NCI-H2029 treated with DMSO at 0.1 percent for 48 hours (cell line): ENCODE measurements around the gene CCNH.

Experiments used
- DNase-seq: peaks from one replicate; lab custom pipeline; 2025; lab: John Stamatoyannopoulos, UW

The CCNH gene

GRCh38 chr5:87403409-87403808 is 9.3 kb downstream of the CCNH start:
- no peak for DNase-seq

DNA sequence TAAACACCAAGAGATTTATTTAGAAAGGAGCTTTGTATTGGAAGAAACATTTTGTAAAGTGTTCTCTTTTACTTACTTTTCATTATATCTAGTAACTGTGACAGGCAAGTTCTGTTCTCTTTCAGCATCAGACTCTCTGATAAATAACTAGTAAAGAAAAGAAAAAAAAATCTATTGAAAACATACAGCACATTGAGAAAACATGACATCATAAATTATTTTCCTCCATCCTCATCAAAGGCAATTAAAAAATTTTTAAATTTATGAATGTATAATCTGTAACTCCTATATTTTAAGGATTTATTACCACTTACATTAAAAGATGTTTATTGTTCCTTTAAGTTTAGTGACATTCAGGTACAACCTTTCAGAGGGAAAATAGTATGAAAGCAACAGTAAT is 11.1 kb downstream of the CCNH start:
- DNase-seq = no peak

- DNase-seq = peak; percentile 76
These were observed 12.3 kb downstream of the CCNH start for GRCh38 chr5:87400305-87400899.

GRCh38 chr5:87399720-87400119 is 13.0 kb downstream of the CCNH start:
- no peak for DNase-seq

DNA sequence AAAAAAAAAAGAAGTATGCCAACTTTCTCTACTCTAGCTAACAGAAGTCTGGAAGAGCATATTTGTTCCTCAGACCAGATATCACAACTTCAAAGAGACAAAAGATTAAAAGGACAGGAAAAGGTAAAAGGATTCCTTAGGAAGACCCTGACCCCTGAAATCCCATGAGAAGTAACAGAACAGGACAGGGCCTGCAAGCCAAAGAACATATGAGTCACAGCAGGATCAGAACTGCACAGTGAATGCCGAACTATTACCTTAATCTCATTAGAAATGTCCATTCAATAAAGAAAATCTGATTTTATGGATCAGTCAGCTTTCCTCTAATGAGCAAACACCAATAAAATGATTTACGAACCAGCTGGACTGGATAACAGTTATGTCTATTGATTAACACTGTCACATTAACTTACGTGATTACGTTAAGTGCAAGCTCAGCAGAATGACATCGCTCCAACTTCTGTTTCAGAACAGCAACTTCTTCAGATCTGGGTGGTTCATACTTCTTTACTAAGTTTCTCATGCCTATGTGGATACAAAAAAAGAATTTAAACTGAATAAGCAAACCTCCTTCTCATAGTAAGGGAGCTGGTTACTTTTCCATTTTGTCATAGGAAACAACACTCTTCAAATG is 13.6 kb downstream of the CCNH start:
- no peak for DNase-seq

- no peak for DNase-seq
These were observed 18.1 kb downstream of the CCNH start for GRCh38 chr5:87394411-87395165.

- no peak for DNase-seq
These were observed 19.4 kb downstream of the CCNH start for GRCh38 chr5:87393331-87393730.

GRCh38 chr5:87392801-87393200 is 19.9 kb downstream of the CCNH start:
- DNase-seq = no peak

DNA sequence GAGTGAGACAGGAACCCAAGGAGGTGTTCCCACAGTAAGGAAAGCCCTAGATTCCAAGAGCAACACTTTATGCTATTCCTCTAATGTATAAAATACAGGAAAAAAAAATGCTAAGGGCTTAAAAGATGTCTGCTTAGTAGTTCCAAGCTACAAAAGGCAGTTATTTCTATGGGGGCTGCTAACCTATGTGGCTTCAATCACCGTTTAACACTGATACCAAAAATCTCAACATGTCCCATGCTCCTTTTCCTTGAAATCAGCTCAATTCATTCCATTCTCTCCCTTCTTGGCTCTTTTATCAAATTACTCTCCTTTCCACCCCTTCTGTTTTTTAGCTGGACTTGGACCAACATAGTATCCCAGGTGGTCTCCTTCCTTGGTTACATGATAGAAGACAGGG is 20.6 kb downstream of the CCNH start:
- no peak for DNase-seq

GRCh38 chr5:87390576-87391199 is 22.0 kb downstream of the CCNH start:
- DNase-seq = no peak

- DNase-seq = no peak
These were observed 22.7 kb downstream of the CCNH start for GRCh38 chr5:87390075-87390474.

DNA sequence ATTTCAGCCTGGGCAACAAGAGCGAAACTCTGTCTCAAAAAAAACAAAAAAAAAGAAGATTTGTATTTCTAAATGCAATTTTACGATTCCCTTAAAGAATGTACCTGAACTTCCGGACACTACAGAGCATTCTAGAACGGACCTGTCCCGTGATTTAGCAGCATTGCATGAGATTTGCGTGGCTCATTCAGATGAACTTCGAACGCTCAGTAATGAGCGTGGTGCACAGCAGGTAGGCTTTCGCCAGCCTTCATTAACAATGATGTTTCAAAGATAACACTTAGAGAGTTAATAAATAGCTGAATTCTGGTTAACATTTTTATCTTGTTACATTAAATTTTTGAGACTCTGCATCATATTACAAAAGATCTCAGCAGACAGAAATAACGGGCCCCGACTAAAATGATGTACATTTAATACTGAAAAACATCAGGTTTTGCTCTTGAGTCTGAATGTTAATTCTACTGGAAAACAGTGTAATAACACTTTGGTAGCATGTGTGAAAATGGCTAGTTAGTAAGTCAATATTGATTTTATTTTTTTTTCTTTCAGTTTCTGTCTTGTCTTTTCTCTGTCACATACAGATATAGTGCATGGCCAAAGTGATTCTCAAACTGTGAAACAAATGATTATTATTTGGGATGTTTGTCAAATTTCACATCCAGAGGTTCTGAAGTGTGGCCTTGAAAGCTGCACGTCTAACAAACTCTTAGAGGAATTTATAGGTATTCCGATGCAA is 23.3 kb downstream of the CCNH start:
- DNase-seq = no peak

GRCh38 chr5:87388129-87388528 is 24.6 kb downstream of the CCNH start:
- no peak for DNase-seq

- no peak for DNase-seq
These were observed 26.9 kb downstream of the CCNH start for GRCh38 chr5:87385802-87386201.

DNA sequence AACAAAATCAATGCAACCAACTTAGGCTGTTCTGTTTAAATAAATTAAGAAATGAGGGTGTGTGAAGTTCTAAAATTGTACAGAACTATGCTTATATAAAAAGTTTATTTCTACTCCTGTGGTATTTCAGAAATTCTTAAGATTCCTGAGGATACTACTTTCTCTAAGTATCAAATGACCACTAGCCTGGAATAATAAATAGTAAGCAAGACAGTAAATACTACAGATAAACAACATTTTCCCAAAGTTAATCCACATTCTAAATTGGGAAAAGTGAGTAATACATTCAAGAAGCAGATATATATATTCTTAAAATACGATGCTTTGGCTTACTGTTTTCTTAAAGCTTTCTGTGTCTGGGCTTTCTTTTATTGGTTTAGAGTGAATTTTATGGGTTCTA is 29.5 kb downstream of the CCNH start:
- DNase-seq = no peak

- DNase-seq = no peak
These were observed 30.5 kb downstream of the CCNH start for GRCh38 chr5:87382224-87382623.

DNA sequence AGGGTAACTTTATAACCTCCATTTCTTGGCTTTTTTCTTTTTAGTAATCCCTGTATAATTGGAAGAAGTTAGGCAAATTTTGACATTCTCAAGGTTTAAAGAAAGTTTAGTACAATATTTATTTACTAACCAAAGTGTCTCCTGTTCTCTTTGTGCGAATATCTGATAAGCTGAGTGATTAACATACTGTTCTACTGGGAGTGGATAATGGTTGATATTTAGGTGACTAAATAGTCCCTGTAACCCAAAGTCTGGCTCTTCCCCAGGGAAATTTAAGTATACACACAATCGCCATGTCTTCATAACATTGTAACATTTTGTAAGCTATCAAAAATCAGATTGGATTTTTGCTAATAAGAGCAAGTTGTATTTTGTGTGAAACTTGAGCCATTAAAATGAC is 40.0 kb downstream of the CCNH start:
- no peak for DNase-seq

DNA sequence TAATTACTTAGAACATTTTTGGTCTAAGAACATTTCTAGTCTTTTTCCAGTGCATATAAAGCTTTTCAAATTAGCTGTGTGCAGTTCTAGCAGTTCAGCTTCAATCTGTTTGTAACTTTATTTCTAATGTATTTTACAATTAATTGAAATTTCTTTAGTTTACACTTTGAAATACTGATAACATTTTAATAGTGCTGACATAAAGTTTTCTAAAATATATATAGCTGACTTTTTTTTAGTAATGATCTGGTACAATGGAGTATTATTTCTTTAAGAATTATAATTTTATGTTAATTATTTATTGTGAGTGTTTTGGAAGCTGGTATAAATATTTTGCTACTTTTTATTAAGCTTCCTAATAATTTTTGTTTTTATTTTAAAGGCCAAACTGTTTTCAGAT is 43.3 kb downstream of the CCNH start:
- no peak for DNase-seq

DNA sequence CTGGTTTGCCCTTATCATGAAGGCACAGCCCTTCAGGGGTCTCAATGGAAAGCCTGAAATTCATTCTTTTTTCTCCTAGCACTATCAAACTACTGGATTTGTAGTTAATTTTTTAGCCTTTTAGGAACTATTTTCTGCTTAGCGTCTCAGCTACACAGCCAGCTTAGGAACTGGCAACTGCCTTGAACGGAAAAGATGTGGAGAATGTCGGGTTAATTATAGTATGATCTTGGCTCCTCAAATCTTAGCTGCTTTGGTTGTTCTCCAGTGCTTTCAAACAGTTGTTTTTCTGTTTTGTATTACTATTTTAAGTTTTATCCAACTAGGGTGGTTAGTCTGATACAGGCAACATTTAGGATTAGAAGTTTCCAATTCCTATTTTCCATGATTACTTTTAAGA is 44.1 kb downstream of the CCNH start:
- DNase-seq = no peak

GRCh38 chr5:87367243-87367642 is 45.5 kb downstream of the CCNH start:
- no peak for DNase-seq

DNA sequence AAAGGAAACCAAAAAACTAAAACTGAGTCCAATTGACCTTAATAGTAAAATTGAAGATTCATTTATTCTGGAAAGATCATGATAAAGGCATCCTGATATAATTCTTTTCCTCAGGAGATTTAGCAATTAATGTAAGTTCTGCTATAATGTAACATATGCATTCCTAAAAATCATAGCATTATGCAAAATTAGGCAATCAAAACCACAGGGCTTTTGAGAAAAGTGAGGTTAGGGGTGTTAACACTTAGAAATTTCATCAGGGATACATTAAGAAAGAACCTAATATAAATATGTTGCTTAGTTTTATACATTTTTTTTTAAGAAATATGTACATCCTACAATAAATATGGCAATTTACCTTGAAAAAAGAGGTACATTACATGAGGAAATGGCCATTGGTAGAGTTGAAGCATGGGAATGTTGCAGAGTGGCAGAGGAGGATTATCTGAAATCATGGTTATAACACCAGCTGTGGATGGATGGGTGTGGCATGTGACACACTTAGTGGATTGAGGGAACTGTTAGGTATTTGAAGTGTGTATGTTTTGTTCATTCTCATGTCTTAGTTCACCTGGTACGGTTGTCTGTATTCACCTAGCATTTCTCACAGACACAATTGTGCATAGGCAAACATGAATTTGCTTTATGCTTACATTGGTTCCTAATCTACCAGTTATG is 51.1 kb downstream of the CCNH start:
- no peak for DNase-seq

DNA sequence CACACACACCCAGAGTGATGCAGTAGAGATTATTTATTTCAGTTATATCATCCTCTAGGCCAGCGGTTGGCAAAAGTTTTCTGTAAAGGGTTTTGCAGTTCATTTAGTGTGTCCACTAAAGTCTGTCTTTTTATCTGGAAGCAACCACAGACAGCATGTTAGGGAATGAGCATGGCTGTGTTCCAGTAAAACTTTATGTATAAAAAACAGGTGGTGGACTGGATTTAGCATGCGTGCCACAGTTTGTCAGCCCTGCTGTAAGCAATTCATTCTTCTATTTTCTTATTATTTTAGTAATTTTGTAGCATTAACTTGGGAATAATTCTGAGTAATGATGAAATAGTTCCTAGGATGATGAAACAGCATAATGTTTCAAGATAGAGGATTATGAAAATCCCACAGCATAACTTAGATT is 51.7 kb downstream of the CCNH start:
- no peak for DNase-seq
